ENCODE results near the gene MT2A. TPM values are rescaled to one million over a fixed set of nuclear protein-coding genes. Genes with fewer than 3 reads are reported as not detected.
A peak's percentile ranks its signal among the peaks of the same experiment; 100 is the strongest.

The MT2A gene
- total and polyA plus RNA-seq, 2 of the 13 experiments (the other 11 are each of a cell fraction or from before 2014, with no cell fraction given): 135 to 371 TPM

DNA sequence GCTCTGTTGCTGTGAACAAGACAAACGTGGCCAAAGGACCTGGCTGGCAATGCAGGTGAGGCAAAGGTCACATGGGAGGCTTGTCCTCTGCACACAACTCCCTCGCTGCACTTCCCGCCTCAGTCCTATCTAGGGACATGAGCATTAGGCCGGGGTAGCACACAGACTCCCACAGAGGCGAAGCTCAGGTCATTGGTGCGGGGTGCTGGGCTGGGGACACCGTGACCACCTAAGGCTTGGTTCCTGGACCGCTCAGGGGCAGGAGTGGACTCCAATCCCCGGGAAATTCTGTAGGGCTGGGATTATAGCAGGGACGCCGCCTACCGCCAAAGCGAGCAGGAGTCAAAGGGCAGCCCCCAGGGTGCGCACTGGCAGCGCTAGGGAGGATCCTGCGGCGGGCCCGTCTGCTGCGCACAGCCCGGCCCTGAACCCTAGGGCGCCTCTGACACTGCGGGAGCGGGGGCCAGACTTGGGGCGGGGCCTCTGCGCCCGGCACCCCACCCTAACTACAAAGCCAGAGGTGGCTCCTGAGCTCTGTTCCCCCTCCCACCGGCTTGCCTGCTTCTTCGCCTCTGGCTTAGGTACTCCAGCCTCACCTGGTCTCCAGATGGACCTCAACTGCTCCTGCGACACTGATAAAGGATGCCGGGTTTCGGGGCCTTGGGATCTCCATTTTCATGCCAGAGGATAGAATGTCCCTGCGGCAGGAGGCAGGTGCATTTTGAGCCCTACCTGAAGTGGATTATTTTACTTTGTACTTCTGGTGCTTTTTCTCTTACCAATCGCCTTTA, 39.5 kb downstream of the MT2A start (continued):
- TF ChIP-seq MTA3 (CRISPR knock-in tag; IDR thresholded peaks at IDR 0.05): no peak
- TF ChIP-seq CREM (IDR thresholded peaks at IDR 0.05): no peak
- TF ChIP-seq CREM (CRISPR knock-in tag; IDR thresholded peaks at IDR 0.05): no peak
- TF ChIP-seq, protein P1, sequence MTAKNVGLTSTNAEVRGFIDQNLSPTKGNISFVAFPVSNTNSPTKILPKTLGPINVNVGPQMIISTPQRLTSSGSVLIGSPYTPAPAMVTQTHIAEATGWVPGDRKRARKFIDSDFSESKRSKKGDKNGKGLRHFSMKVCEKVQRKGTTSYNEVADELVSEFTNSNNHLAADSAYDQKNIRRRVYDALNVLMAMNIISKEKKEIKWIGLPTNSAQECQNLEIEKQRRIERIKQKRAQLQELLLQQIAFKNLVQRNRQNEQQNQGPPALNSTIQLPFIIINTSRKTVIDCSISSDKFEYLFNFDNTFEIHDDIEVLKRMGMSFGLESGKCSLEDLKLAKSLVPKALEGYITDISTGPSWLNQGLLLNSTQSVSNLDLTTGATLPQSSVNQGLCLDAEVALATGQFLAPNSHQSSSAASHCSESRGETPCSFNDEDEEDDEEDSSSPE (CRISPR knock-in tag; IDR thresholded peaks at IDR 0.05): peak; percentile 54
- TF ChIP-seq HNF4A (CRISPR knock-in tag; IDR thresholded peaks at IDR 0.05): peak; percentile 52; the same call in 1 of the 2 replicates
- TF ChIP-seq, protein P2, sequence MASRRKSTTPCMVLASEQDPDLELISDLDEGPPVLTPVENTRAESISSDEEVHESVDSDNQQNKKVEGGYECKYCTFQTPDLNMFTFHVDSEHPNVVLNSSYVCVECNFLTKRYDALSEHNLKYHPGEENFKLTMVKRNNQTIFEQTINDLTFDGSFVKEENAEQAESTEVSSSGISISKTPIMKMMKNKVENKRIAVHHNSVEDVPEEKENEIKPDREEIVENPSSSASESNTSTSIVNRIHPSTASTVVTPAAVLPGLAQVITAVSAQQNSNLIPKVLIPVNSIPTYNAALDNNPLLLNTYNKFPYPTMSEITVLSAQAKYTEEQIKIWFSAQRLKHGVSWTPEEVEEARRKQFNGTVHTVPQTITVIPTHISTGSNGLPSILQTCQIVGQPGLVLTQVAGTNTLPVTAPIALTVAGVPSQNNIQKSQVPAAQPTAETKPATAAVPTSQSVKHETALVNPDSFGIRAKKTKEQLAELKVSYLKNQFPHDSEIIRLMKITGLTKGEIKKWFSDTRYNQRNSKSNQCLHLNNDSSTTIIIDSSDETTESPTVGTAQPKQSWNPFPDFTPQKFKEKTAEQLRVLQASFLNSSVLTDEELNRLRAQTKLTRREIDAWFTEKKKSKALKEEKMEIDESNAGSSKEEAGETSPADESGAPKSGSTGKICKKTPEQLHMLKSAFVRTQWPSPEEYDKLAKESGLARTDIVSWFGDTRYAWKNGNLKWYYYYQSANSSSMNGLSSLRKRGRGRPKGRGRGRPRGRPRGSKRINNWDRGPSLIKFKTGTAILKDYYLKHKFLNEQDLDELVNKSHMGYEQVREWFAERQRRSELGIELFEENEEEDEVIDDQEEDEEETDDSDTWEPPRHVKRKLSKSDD (CRISPR knock-in tag; IDR thresholded peaks at IDR 0.05; ENCODE audit: low read depth): no peak
- TF ChIP-seq, protein P3, sequence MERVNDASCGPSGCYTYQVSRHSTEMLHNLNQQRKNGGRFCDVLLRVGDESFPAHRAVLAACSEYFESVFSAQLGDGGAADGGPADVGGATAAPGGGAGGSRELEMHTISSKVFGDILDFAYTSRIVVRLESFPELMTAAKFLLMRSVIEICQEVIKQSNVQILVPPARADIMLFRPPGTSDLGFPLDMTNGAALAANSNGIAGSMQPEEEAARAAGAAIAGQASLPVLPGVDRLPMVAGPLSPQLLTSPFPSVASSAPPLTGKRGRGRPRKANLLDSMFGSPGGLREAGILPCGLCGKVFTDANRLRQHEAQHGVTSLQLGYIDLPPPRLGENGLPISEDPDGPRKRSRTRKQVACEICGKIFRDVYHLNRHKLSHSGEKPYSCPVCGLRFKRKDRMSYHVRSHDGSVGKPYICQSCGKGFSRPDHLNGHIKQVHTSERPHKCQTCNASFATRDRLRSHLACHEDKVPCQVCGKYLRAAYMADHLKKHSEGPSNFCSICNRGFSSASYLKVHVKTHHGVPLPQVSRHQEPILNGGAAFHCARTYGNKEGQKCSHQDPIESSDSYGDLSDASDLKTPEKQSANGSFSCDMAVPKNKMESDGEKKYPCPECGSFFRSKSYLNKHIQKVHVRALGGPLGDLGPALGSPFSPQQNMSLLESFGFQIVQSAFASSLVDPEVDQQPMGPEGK (CRISPR knock-in tag; IDR thresholded peaks at IDR 0.05): peak; percentile 51; the same call in 1 of the 2 replicates
- TF ChIP-seq, protein P4, sequence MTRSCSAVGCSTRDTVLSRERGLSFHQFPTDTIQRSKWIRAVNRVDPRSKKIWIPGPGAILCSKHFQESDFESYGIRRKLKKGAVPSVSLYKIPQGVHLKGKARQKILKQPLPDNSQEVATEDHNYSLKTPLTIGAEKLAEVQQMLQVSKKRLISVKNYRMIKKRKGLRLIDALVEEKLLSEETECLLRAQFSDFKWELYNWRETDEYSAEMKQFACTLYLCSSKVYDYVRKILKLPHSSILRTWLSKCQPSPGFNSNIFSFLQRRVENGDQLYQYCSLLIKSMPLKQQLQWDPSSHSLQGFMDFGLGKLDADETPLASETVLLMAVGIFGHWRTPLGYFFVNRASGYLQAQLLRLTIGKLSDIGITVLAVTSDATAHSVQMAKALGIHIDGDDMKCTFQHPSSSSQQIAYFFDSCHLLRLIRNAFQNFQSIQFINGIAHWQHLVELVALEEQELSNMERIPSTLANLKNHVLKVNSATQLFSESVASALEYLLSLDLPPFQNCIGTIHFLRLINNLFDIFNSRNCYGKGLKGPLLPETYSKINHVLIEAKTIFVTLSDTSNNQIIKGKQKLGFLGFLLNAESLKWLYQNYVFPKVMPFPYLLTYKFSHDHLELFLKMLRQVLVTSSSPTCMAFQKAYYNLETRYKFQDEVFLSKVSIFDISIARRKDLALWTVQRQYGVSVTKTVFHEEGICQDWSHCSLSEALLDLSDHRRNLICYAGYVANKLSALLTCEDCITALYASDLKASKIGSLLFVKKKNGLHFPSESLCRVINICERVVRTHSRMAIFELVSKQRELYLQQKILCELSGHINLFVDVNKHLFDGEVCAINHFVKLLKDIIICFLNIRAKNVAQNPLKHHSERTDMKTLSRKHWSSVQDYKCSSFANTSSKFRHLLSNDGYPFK (CRISPR knock-in tag; IDR thresholded peaks at IDR 0.05; ENCODE audit: borderline replicate concordance): no peak
- TF ChIP-seq ATF7-NPFF (CRISPR knock-in tag; IDR thresholded peaks at IDR 0.05; ENCODE audit: low read depth): 0 out of 2 replicates have a peak, but pooled peaks have one; percentile 45
- no peak for TF ChIP-seq JUND (CRISPR knock-in tag; IDR thresholded peaks at IDR 0.05)
- TF ChIP-seq TBX2 (CRISPR knock-in tag; IDR thresholded peaks at IDR 0.05; ENCODE audit: borderline replicate concordance): peak; percentile 51; the same call in 1 of the 2 replicates
- TF ChIP-seq ZNF773 (CRISPR knock-in tag; IDR thresholded peaks at IDR 0.05; ENCODE audit: borderline replicate concordance): no peak
- TF ChIP-seq MAZ (IDR thresholded peaks at IDR 0.05; ENCODE audit: borderline replicate concordance, low read depth, low read length): no peak
- peak; percentile 41; the same call in 1 of the 2 replicates for TF ChIP-seq MAZ (CRISPR knock-in tag; IDR thresholded peaks at IDR 0.05; ENCODE audit: low read depth)
- TF ChIP-seq, protein P5, sequence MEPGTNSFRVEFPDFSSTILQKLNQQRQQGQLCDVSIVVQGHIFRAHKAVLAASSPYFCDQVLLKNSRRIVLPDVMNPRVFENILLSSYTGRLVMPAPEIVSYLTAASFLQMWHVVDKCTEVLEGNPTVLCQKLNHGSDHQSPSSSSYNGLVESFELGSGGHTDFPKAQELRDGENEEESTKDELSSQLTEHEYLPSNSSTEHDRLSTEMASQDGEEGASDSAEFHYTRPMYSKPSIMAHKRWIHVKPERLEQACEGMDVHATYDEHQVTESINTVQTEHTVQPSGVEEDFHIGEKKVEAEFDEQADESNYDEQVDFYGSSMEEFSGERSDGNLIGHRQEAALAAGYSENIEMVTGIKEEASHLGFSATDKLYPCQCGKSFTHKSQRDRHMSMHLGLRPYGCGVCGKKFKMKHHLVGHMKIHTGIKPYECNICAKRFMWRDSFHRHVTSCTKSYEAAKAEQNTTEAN (CRISPR knock-in tag; conservative IDR thresholded peaks at IDR 0.05): no peak
- no peak for TF ChIP-seq PHF21A (CRISPR knock-in tag; IDR thresholded peaks at IDR 0.05)
- TF ChIP-seq, protein P6, sequence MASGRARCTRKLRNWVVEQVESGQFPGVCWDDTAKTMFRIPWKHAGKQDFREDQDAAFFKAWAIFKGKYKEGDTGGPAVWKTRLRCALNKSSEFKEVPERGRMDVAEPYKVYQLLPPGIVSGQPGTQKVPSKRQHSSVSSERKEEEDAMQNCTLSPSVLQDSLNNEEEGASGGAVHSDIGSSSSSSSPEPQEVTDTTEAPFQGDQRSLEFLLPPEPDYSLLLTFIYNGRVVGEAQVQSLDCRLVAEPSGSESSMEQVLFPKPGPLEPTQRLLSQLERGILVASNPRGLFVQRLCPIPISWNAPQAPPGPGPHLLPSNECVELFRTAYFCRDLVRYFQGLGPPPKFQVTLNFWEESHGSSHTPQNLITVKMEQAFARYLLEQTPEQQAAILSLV (CRISPR knock-in tag; IDR thresholded peaks at IDR 0.05; ENCODE audit: borderline replicate concordance): peak; percentile 21; the same call in 1 of the 2 replicates
